NCI-H748 (cell line): ENCODE data around the gene RILPL1.
"Not testable (repeated sequence)": the region's sequence is repeated elsewhere in the genome, so short reads cannot be mapped to it uniquely, and the experiment has no call there.

Experiments
- DNase-seq: peaks from one replicate; lab custom pipeline; 2025; ENCODE audit not compliant: unreplicated experiment; lab: John Stamatoyannopoulos, UW

Gene RILPL1

DNA sequence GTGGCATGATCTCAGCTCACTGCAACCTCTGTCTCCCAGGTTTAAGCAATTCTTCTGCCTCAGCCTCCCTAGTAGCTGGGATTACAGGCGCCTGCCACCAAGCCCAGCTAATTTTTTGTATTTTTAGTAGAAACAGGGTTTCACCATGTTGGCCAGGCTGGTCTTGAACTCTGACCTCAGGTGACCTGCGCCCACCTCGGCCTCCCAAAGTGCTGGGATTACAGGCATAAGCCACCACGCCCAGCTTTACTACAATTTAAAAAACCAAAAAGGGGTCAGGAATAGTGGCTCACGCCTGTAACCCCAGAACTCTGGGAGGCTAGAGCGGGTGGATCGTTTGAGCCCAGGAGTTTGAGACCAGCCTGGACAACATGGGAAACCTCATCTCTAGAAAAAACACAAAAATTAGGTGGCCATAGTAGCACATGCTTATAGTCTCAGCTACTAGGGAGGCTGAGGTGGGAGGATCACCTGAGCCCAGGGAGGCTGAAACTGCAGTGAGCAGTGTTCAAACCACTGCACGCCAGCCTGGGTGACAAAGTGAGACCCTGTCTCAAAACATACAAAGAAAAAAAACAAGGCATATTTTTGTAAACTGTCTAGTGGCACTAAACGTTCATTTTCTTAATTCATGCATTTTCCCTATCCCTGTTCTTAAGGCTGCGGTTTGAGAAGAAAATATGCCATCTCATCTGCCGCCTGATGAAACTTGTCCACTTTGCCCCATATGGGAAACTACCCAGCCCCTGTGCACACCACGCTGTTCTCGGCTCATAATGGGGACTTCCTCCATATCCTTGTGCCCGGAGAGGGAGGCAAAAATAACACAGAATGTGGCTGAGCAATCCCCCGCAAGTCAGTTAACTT, 101.3 kb downstream of the RILPL1 start:
- not testable (repeated sequence) for DNase-seq

DNA sequence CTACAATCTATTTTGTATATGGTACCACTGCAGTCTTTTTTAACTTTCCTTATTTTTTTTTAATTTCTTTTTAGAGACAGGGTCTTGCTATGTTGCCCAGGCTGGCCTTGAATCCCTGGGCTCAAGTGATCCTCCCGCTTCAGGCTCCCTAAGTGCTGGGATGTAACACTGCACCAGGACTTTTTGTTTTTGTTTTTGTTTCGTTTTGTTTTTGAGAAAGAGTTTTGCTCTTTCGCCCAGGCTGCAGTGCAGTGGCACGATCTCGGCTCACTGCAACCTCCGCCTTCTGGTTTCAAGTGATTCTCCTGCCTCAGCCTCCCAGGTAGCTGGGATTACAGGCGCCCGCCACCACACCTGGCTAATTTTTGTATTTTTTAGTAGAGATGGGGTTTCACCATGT, 104.4 kb downstream of the RILPL1 start:
- DNase-seq: not testable (repeated sequence)

DNA sequence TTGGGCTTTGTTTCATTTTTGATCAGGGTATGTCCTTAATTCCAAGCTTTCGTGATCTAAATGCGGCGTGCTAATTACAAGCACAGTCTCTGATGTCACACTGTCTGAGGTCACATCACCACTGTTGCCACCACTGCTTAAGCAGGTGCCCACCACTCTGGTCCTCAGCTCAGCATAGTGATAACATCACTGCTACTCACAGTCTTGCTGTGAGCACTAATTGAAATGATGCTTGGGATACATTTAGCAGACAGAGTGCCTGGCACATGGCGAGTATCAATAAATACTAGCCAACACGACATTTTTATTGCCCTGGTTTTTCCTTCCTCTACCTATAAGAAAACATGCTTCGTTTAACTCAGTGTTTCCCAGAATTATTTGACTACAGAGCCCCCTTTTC, 104.9 kb downstream of the RILPL1 start:
- no peak for DNase-seq

DNA sequence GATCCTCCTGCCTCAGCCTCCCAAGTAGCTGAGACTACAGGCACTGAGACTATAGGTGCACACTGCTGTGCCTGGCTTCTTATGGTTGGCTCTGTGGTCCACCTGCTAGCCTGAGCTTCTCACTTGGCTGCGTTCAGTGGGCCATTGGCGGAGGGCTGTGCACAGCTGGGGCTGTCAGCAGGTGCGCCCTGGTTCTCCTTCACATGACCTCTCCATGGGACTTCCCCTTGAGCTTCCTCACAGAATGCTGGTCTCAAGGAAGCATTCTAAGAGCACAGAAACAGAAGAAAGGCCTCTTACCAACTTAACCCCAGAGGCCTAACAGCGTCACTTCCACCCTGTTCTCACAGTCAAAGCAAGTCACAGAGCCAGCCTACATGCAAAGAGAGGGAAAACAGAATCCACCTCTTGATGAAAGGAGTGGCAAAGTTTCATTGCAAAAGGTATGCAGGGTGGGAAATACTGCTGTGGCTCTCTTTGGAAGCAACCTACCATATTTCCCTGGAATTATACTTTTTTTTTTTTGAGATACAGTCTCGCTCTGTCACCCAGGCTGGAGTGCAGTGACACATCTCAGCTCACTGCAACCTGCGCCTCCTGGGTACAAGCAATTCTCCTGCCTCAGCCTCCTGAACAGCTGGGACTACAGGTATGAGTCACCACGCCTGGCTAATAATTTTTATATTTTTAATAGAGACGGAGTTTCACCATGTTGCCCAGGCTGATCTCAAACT, 106.3 kb downstream of the RILPL1 start:
- DNase-seq: no peak

DNA sequence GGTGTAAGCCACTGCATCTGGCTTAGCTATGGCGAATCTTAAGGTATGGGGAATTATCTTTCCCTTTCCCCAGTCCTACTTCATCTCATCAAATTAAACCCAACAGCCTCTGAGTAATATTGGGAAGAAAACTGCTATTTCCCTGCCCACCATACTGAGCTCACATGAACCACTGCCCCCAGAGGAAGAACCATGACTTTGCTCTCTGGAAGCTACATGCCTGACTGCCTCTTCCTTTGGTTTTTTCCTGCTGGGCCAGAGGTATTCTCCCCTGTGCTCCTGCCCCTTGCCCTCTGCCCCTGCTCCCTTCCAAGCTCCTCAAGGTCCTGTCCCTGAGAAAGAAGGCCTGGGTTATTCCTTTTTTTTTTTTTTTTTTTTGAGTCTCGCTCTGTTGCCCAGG, 112.2 kb downstream of the RILPL1 start:
- no peak for DNase-seq
